Aorta (tissue), 5 donors: ENCODE data around the gene UBE2F. TPM values are rescaled to one million over a fixed set of nuclear protein-coding genes. Genes with fewer than 3 reads are reported as not detected.
"Not testable (repeated sequence)": the region's sequence is repeated elsewhere in the genome, so short reads cannot be mapped to it uniquely, and the experiment has no call there.

Source experiments
- ATAC-seq: fragments of 200-7000 bp; cut with Tn5 transposase; one replicate; pipeline ENCODE4 v1.9.1; 2022; ENCODE audit warnings: moderate library complexity; ENCODE audit not compliant: low FRiP score
- DNase-seq, 2 donors: peaks; one replicate each; pipeline ENCODE4 v3.0.0-alpha.2; 2020
- H3K27ac ChIP-seq, 2 donors: one replicate each; pipeline ENCODE4 v1.5.1; 2013; ENCODE audit warnings: low read length in 2 of 2, mild to moderate bottlenecking in 2 of 2, moderate library complexity in 2 of 2, control low read depth in 1 of 2, inconsistent platforms in 1 of 2, low read depth in 1 of 2
- H3K27me3 ChIP-seq, 2 donors: one replicate each; pipeline ENCODE4 v1.6.1; 2013; ENCODE audit warnings: control low read depth in 1 of 2, low read length in 1 of 2, mild to moderate bottlenecking in 1 of 2, moderate library complexity in 1 of 2; ENCODE audit not compliant: insufficient read depth in 2 of 2, control insufficient read depth in 1 of 2
- H3K36me3 ChIP-seq, 2 donors: one replicate each; pipeline ENCODE4 v1.6.1; 2013; ENCODE audit warnings: control low read depth in 1 of 2, low read length in 1 of 2, mild to moderate bottlenecking in 1 of 2; ENCODE audit not compliant: insufficient read depth in 2 of 2, control insufficient read depth in 1 of 2
- H3K4me1 ChIP-seq, 2 donors: one replicate each; pipeline ENCODE4 v1.6.1; 2013; ENCODE audit warnings: low read length in 2 of 2, control low read depth in 1 of 2, mild to moderate bottlenecking in 1 of 2, moderate library complexity in 1 of 2; ENCODE audit not compliant: insufficient read depth in 2 of 2, control insufficient read depth in 1 of 2
- H3K4me3 ChIP-seq, 2 donors: one replicate each; pipeline ENCODE4 v1.5.1; 2013; ENCODE audit warnings: low read length in 2 of 2, control low read depth in 1 of 2, mild to moderate bottlenecking in 1 of 2
- H3K9me3 ChIP-seq: one replicate; pipeline ENCODE4 v1.6.1; 2013; ENCODE audit warnings: mild to moderate bottlenecking, low read length; ENCODE audit not compliant: control insufficient read depth
- WGBS, 2 donors: extraction: QIAGEN DNeasy Blood & Tissue Kit; methylation state at CpG; one replicate each; pipeline ENCODE4 v1.1.7; 2013; 5-methylcytosine and 5-hydroxymethylcytosine counted together
- intact Hi-C, 2 donors: fragments of 100-400 bp; cut with DNase I; formaldehyde crosslinking; loops; one replicate each; pipeline versions ENCODE4 v1.14.2 to v1.15.0; 2022
- polyA plus RNA-seq, 2 donors: library from polyadenylated mRNA; stranded (reverse); fragments of 200-250 nt; gene quantifications; one replicate each; pipeline ENCODE4 v1.2.3, GENCODE V29; 2013
- total RNA-seq, 2 donors: library from RNA; stranded (reverse); fragmentation: NEBNext Ultra II Directional; extraction: Animal tissue kit (Norgen Biotek cat#: 25700); gene quantifications; one replicate each; pipeline ENCODE4 v1.2.1, GENCODE V29; 2021
- donor health status: healthy with polysubstance abuse.
- donor health status: Bipolar disorder and iron deficiency.
- donor health status: DM: no; HTN: no; CAD: no.
- donor health status: DM: no; HTN: no; CAD: no.
- donor health status: DM: yes; HTN: yes; CAD: no.

UBE2F gene
- total and polyA plus RNA-seq, 4 donors = 40.0 to 53.3 (median 43.6) TPM

- DNase-seq (peak in 1 of 2 donors; percentile 27), ATAC-seq (no peak)
- H3K9me3 ChIP-seq = no peaks in the 10 kb centered on the region
- no peaks in the 10 kb centered on the region for H3K36me3 ChIP-seq
- intact Hi-C loops = no loop called here
- no peak overlapping the region for H3K4me3 ChIP-seq
- H3K27me3 ChIP-seq = no peaks in the 10 kb centered on the region
- WGBS, 2 donors = 87 to 89% methylated on average over 6 of the region's 6 CpGs
- H3K27ac ChIP-seq = no peak overlapping the region
- H3K4me1 ChIP-seq = no peaks in the 10 kb centered on the region
These were observed 12.5 kb downstream of the UBE2F start for GRCh38 chr2:237979331-237979730.

- 93% methylated on average over 1 of the region's 1 CpG; no CpG with 5 or more reads in 1 of the 2 donors for WGBS, 2 donors
- DNase-seq = peak in 1 of 2 donors; percentile 23
- Histone ChIP-seq H3K4me3 (no peak overlapping the region), H3K27me3 (no peaks in the 10 kb centered on the region), H3K36me3 (no peaks in the 10 kb centered on the region), H3K9me3 (no peaks in the 10 kb centered on the region), H3K4me1 (no peaks in the 10 kb centered on the region), H3K27ac (no peak overlapping the region)
- no peak for ATAC-seq
- intact Hi-C loops = no loop called here
These were observed 13.3 kb downstream of the UBE2F start for GRCh38 chr2:237980087-237980486.

- H3K27ac ChIP-seq = no peak overlapping the region
- DNase-seq = peak in 1 of 2 donors; percentile 32
- no peaks in the 10 kb centered on the region for H3K9me3 ChIP-seq
- intact Hi-C loops = no loop called here
- WGBS, 2 donors = 93 to 94% methylated on average over 6 of the region's 6 CpGs
- ATAC-seq = no peak
- no peaks in the 10 kb centered on the region for H3K27me3 ChIP-seq
- no peaks in the 10 kb centered on the region for H3K36me3 ChIP-seq
- H3K4me3 ChIP-seq = no peak overlapping the region
- no peaks in the 10 kb centered on the region for H3K4me1 ChIP-seq
These were observed 13.9 kb downstream of the UBE2F start for GRCh38 chr2:237980751-237981150.

GRCh38 chr2:237981621-237982020 lies 14.8 kb downstream of the UBE2F start:
- intact Hi-C loops, DNase-seq, H3K4me3 ChIP-seq, ATAC-seq, H3K4me1 ChIP-seq, H3K27me3 ChIP-seq, H3K27ac ChIP-seq, H3K9me3 ChIP-seq, H3K36me3 ChIP-seq: not testable (repeated sequence)
- 98% methylated on average over 5 of the region's 5 CpGs for WGBS, 2 donors

GRCh38 chr2:237982039-237982725 lies 15.4 kb downstream of the UBE2F start:
- H3K9me3 ChIP-seq = no peaks in the 10 kb centered on the region
- intact Hi-C loops = no loop called here
- 76 to 78% methylated on average over 9 of the region's 9 CpGs for WGBS, 2 donors
- no peaks in the 10 kb centered on the region for H3K36me3 ChIP-seq
- ATAC-seq (no peak), DNase-seq (peak in 1 of 2 donors; percentile 40)
- H3K4me1 ChIP-seq = no peaks in the 10 kb centered on the region
- H3K4me3 ChIP-seq = no peak overlapping the region
- no peaks in the 10 kb centered on the region for H3K27me3 ChIP-seq
- no peak overlapping the region for H3K27ac ChIP-seq

- no peaks in the 10 kb centered on the region for H3K27me3 ChIP-seq
- no peaks in the 10 kb centered on the region for H3K36me3 ChIP-seq
- intact Hi-C loops = no loop called here
- H3K4me3 ChIP-seq = no peak overlapping the region
- 35 to 83% methylated on average over 2 of the region's 2 CpGs for WGBS, 2 donors
- no peak for DNase-seq
- ATAC-seq = no peak
- H3K27ac ChIP-seq = no peak overlapping the region
- H3K4me1 ChIP-seq = no peaks in the 10 kb centered on the region
- H3K9me3 ChIP-seq = no peaks in the 10 kb centered on the region
These were observed 17.1 kb downstream of the UBE2F start for GRCh38 chr2:237983922-237984321.

GRCh38 chr2:237987268-237987667 lies 20.5 kb downstream of the UBE2F start:
- no peak overlapping the region for H3K4me3 ChIP-seq
- ATAC-seq = no peak
- H3K27me3 ChIP-seq = no peaks in the 10 kb centered on the region
- H3K9me3 ChIP-seq = no peaks in the 10 kb centered on the region
- no peaks in the 10 kb centered on the region for H3K36me3 ChIP-seq
- no peak for DNase-seq
- 91 to 92% methylated on average over 3 of the region's 3 CpGs for WGBS, 2 donors
- intact Hi-C loops = no loop called here
- no peak overlapping the region for H3K27ac ChIP-seq
- no peaks in the 10 kb centered on the region for H3K4me1 ChIP-seq

GRCh38 chr2:237993701-237994100 lies 26.9 kb downstream of the UBE2F start:
- intact Hi-C loops = no loop called here
- peaks cover 3 to 5% of the 10 kb centered on the region in 2 donors for H3K4me1 ChIP-seq
- H3K36me3 ChIP-seq = no peaks in the 10 kb centered on the region
- ATAC-seq (no peak), DNase-seq (no peak)
- H3K27me3 ChIP-seq = no peaks in the 10 kb centered on the region
- H3K27ac ChIP-seq = no peak overlapping the region
- 97 to 100% methylated on average over 1 of the region's 1 CpG for WGBS, 2 donors
- H3K9me3 ChIP-seq = no peaks in the 10 kb centered on the region
- H3K4me3 ChIP-seq = no peak overlapping the region

GRCh38 chr2:237995036-237995435 lies 28.2 kb downstream of the UBE2F start:
- no peaks in the 10 kb centered on the region for H3K36me3 ChIP-seq

More at GRCh38 chr2:237995036-237995435, 28.2 kb downstream of the UBE2F start:
- Histone ChIP-seq H3K27ac (peak overlapping the region in 1 of 2 donors; percentile 2), H3K9me3 (no peaks in the 10 kb centered on the region), H3K4me1 (peaks cover 3 to 5% of the 10 kb centered on the region in 2 donors), H3K4me3 (no peak overlapping the region), H3K27me3 (no peaks in the 10 kb centered on the region)
- no peak for ATAC-seq
- WGBS, 2 donors = 82 to 84% methylated on average over 2 of the region's 2 CpGs
- no peak for DNase-seq
- intact Hi-C loops = no loop called here
